Karpas-422 (cell line): ENCODE measurements around the gene HOXD8. TPM values are rescaled to one million over a fixed set of nuclear protein-coding genes. Genes with fewer than 3 reads are reported as not detected.

ENCODE experiments used
- DNase-seq: peaks from one replicate; pipeline ENCODE4 v3.0.0-alpha.2; 2015
- H2AFZ ChIP-seq: fragments of 200-600 bp; sonication (generic); 2 replicates; pipeline ENCODE4 v1.6.1; 2014; ENCODE audit warnings: antibody characterized with exemption, low read length, mixed read lengths
- H3K27ac ChIP-seq: fragments of 200-600 bp; sonication (generic); 2 replicates; pipeline ENCODE4 v1.5.1; 2014; ENCODE audit warnings: mild to moderate bottlenecking, low read length, moderate library complexity
- H3K27me3 ChIP-seq: fragments of 200-600 bp; sonication (generic); 2 replicates; pipeline ENCODE4 v1.6.1; 2014; ENCODE audit warnings: low read length, mixed read lengths
- H3K36me3 ChIP-seq: fragments of 200-600 bp; sonication (generic); 2 replicates; pipeline ENCODE4 v1.6.1; 2014; ENCODE audit warnings: low read length, mixed read lengths; ENCODE audit not compliant: insufficient read depth
- H3K4me1 ChIP-seq: fragments of 200-600 bp; sonication (generic); 2 replicates; pipeline ENCODE4 v1.6.1; 2014; ENCODE audit warnings: mild to moderate bottlenecking, low read length, mixed read lengths
- H3K4me2 ChIP-seq: fragments of 200-600 bp; sonication (generic); 2 replicates; pipeline ENCODE4 v1.6.1; 2014; ENCODE audit warnings: low read length, low read depth, mild to moderate bottlenecking; ENCODE audit not compliant: poor library complexity, severe bottlenecking
- H3K4me3 ChIP-seq: fragments of 200-600 bp; sonication (generic); 2 replicates; pipeline ENCODE4 v1.5.1; 2014; ENCODE audit warnings: mild to moderate bottlenecking, antibody characterized with exemption, low read length, mixed read lengths
- H3K79me2 ChIP-seq: fragments of 200-600 bp; sonication (generic); 2 replicates; pipeline ENCODE4 v1.6.1; 2014; ENCODE audit warnings: mild to moderate bottlenecking, low read length, mixed read lengths
- H3K9ac ChIP-seq: fragments of 200-600 bp; sonication (generic); 2 replicates; pipeline ENCODE4 v1.6.0; 2014; ENCODE audit warnings: low read length
- H3K9me2 ChIP-seq: fragments of 200-600 bp; sonication (generic), shearing (Covaris generic); replicated peaks from 2 replicates; pipeline ENCODE4 v1.6.0; 2014; ENCODE audit warnings: mild to moderate bottlenecking, low read length, moderate library complexity; ENCODE audit not compliant: insufficient read depth
- H3K9me3 ChIP-seq: fragments of 300-700, 200-600 bp; sonication (generic); 2 replicates; pipeline ENCODE4 v1.6.1; 2014; ENCODE audit warnings: low read length, mixed read lengths
- H4K20me1 ChIP-seq: fragments of 200-600 bp; sonication (generic); 2 replicates; pipeline ENCODE4 v1.6.1; 2014; ENCODE audit warnings: mild to moderate bottlenecking, antibody characterized with exemption, low read length, low read depth; ENCODE audit not compliant: insufficient read depth
- total RNA-seq: library from RNA; depleted of rRNA; stranded (reverse); fragments of >200 nt; shearing (Covaris generic); gene quantifications from 2 replicates; pipeline ENCODE4 v1.2.3, GENCODE V29; 2014; ENCODE audit warnings: low replicate concordance

The HOXD8 gene
- total RNA-seq, 1 experiment from 2014 or later, result not detected

DNA sequence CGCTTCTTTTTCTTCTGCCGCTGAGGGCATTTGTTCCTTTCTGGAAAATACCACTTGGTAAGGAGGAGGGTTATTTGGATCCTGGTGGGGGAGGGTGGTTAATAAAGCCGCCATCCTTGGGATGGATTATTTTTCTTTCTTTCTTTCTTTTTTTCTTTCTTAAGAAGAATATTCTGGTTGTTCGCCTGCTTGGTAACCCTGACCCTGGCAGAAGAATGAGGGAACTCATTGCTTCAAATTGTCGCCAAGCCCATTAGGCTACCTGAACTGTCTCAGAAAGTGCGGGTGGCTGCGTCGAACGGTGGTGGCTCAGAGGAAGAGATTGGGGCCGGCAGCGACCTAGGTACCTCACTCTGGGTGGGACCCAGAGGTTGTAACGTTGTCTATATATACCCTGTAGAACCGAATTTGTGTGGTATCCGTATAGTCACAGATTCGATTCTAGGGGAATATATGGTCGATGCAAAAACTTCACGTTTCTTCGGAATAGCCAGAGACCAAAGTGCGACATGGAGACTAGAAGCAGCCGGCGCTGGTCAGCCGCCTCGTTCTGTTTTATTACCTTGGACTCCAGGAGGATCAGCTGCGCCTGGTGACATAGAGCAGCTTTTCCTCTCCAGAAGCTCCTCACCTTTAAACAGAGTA is 20.6 kb downstream of the HOXD8 start:
- no peaks in the 10 kb centered on the region for H3K27me3 ChIP-seq
- no peak overlapping the region for H3K4me3 ChIP-seq
- no peak overlapping the region for H2AFZ ChIP-seq
- no peaks in the 10 kb centered on the region for H4K20me1 ChIP-seq
- H3K79me2 ChIP-seq, result no peaks in the 10 kb centered on the region
- no peak overlapping the region for H3K4me2 ChIP-seq
- H3K9me3 ChIP-seq, result no peaks in the 10 kb centered on the region
- H3K9ac ChIP-seq, result no peak overlapping the region
- no peaks in the 10 kb centered on the region for H3K9me2 ChIP-seq
- DNase-seq, result no peak
- no peaks in the 10 kb centered on the region for H3K4me1 ChIP-seq
- H3K36me3 ChIP-seq, result no peaks in the 10 kb centered on the region
- H3K27ac ChIP-seq, result no peak overlapping the region

DNA sequence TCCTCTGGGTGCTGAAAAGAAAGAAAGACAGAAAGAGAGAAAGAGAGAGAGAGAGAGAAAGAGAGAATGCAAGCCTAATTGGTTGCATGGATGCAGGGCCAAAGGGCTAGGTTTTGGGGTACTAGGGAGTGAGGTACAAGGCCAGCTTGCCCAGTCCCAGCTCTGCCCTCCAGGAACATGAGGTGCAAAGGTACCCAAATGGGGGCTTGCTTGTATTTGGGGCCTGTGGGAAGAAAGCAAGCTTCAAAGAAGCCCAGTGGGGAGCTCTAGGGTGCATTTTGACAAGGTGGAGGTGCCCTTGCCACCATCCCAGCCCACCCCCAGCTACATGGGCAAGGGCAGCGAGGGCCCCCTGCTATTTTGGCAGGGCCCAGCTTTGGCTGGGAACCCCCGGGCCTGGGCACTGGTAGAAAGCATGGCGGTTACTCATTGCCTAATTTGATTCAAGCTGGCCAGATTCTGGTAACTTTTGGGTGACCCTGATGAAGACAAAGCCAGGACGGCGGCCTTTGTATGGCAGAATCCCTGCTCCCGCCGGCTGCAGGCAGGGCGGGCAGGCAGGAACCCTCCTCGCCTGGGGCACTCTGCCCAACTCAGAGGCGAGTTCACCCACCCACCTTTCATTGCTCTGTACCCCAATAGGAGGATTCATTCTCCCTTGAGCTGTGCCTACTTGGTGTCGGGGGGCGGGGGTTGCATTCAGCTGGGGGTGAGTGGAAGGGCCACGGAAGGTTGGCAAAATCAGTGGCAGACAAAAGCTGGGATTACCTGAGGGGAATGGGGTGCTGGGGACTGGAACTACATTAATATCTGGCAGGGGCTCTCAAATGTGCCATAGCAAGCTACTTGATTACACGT is 21.3 kb downstream of the HOXD8 start:
- Histone ChIP-seq H3K79me2 (no peaks in the 10 kb centered on the region), H3K9ac (no peak overlapping the region), H3K4me3 (no peak overlapping the region), H3K4me2 (no peak overlapping the region), H2AFZ (no peak overlapping the region), H4K20me1 (no peaks in the 10 kb centered on the region), H3K9me3 (no peaks in the 10 kb centered on the region), H3K36me3 (no peaks in the 10 kb centered on the region), H3K27me3 (no peaks in the 10 kb centered on the region), H3K9me2 (no peaks in the 10 kb centered on the region), H3K4me1 (no peaks in the 10 kb centered on the region), H3K27ac (no peak overlapping the region)
- DNase-seq, result no peak

DNA sequence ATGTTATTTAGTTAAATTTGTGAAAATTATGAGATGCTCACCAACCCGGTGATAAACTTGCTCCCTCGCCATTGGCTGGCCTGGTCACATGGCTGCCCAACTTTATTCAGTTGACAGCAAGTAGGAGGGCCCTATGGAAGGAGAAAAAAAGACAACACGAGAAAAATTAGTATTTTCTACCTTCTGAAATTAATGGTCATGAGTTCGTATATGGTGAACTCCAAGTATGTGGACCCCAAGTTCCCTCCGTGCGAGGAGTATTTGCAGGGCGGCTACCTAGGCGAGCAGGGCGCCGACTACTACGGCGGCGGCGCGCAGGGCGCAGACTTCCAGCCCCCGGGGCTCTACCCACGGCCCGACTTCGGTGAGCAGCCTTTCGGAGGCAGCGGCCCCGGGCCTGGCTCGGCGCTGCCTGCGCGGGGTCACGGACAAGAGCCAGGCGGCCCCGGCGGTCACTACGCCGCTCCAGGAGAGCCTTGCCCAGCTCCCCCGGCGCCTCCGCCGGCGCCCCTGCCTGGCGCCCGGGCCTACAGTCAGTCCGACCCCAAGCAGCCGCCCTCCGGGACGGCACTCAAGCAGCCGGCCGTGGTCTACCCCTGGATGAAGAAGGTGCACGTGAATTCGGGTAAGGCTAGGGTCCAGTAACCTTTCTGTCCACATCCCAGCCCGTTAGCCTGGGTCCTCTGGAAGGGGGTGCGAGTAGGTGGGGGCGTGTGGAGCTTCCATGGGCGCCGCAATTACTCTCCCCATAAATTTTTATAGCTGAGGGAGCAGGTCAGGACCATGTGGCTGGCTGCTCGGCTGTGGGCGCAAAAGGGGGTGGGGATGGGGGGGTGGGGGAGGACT is 22.2 kb downstream of the HOXD8 start, which contains the start of gene HOXD4:
Gene HOXD4 (plus strand): TSS at position 109 of the 846 bp plus-strand sequence. CDS start 84 bp downstream, at position 193.
- Histone ChIP-seq H3K79me2 (no peaks in the 10 kb centered on the region), H3K27ac (no peak within 1 kb of the TSS), H3K4me3 (no peak within 1 kb of the TSS), H3K4me2 (no peak within 1 kb of the TSS), H3K9me2 (no peaks in the 10 kb centered on the region), H3K4me1 (no peaks in the 10 kb centered on the region), H3K36me3 (no peaks in the 10 kb centered on the region), H4K20me1 (no peaks in the 10 kb centered on the region), H3K9ac (no peak within 1 kb of the TSS), H3K9me3 (no peaks in the 10 kb centered on the region), H3K27me3 (no peaks in the 10 kb centered on the region), H2AFZ (no peak within 1 kb of the TSS)
- no peak for DNase-seq

DNA sequence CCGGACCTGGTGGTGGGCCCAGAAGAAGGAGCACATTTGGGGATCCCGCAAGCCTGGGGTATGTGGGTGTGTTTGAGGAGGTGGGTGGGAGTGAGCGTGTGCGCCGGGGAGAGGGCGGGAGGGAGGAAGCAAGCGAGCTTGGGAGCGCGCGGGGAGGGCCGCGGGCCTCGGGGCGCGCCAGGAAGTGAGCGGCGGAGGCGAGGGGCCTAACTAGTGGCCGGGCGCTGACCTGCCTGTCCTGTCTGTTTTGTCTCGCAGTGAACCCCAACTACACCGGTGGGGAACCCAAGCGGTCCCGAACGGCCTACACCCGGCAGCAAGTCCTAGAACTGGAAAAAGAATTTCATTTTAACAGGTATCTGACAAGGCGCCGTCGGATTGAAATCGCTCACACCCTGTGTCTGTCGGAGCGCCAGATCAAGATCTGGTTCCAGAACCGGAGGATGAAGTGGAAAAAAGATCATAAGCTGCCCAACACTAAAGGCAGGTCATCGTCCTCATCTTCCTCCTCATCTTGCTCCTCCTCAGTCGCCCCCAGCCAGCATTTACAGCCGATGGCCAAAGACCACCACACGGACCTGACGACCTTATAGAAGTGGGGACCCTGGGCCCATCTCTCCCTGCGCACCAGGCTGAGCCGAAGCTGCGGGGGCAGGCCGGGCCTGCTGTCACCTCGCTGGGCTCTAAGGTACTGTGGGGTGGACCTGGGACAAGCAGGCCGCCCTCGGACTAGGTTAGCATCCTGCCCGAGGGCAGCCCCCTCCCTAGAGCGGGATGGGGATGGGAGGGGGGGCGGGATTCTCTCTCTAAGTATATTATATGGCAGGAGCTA is 23.1 kb downstream of the HOXD8 start:
- Histone ChIP-seq H3K9me2 (no peaks in the 10 kb centered on the region), H3K27me3 (no peaks in the 10 kb centered on the region), H2AFZ (no peak overlapping the region), H3K4me2 (no peak overlapping the region), H3K4me1 (no peaks in the 10 kb centered on the region), H3K9me3 (no peaks in the 10 kb centered on the region), H3K4me3 (no peak overlapping the region), H4K20me1 (no peaks in the 10 kb centered on the region), H3K27ac (no peak overlapping the region), H3K79me2 (no peaks in the 10 kb centered on the region), H3K9ac (no peak overlapping the region), H3K36me3 (no peaks in the 10 kb centered on the region)
- no peak for DNase-seq

DNA sequence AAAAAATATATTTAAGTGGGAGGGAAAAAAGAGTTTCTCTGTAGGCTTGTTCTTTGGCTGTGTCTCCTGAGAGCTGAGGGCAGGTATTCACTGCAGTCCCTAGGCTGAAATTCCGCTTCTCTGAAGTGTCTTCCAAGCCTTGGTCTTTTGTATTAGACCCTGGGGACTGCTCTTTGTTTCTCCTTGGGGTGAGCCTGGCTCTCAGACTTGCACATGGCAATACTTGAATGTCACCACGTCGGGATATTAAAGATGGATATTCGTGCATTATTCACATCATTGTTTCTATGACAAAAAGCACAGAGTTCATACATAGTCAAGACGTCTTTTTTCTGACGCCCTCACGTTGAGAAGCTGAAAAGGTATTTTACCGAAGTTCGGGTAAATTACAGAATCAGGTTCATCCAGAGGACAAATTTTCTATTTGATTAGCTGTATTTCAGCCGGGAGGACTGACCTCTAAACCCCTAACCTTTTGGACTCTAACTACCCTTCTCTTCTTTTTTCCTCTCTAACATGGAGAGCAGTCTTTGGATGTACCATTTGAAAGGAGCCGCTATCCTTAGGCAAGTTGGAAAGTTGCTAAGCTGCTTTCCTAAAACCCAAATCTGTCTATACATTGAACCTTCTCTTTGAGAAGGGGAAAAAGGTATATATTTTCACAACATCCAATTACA is 25.2 kb downstream of the HOXD8 start:
- H3K4me1 ChIP-seq, result no peaks in the 10 kb centered on the region
- no peaks in the 10 kb centered on the region for H4K20me1 ChIP-seq
- no peaks in the 10 kb centered on the region for H3K9me2 ChIP-seq
- no peaks in the 10 kb centered on the region for H3K79me2 ChIP-seq
- no peak overlapping the region for H2AFZ ChIP-seq
- no peak overlapping the region for H3K27ac ChIP-seq
- H3K4me3 ChIP-seq, result no peak overlapping the region
- H3K4me2 ChIP-seq, result no peak overlapping the region
- DNase-seq, result no peak
- H3K9me3 ChIP-seq, result no peaks in the 10 kb centered on the region
- no peaks in the 10 kb centered on the region for H3K36me3 ChIP-seq
- no peak overlapping the region for H3K9ac ChIP-seq
- H3K27me3 ChIP-seq, result no peaks in the 10 kb centered on the region

DNA sequence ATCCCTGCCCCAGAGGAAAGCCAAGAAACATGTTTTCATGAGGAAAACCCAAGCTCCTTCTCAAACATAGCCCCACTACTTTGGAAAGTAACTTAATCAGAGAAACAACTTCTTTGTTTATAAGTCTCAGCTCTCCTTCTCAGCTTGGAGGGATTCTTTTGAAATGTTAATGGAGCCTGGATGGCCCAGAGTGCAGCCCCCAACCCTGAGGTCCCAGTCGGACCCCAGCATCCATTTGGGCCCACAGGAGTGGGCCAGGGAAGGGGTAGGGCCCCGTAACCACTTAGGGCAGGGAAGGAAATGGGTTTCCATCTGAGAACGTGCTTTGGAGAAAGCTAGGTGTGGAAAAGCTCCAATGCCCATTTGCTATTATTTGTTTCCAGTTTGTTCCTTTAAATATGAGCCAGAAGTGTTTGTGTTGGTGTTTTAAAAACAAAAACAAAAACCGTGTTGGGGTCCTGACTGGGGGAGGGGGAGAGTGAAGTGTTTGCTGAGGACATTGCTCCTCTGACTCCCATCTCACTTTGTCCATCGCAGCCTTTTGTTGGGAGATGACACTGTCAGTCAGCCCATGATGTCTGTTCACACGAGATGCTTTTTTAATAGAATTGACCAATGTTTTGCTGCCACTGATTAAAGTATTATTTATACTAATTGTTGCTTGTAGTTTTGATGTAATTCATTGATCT is 26.0 kb downstream of the HOXD8 start:
- H4K20me1 ChIP-seq, result no peaks in the 10 kb centered on the region
- no peaks in the 10 kb centered on the region for H3K4me1 ChIP-seq
- no peak overlapping the region for H3K9ac ChIP-seq
- H3K27me3 ChIP-seq, result no peaks in the 10 kb centered on the region
- no peaks in the 10 kb centered on the region for H3K9me3 ChIP-seq
- H3K27ac ChIP-seq, result no peak overlapping the region
- no peak for DNase-seq
- H3K36me3 ChIP-seq, result no peaks in the 10 kb centered on the region
- no peak overlapping the region for H3K4me3 ChIP-seq
- H3K9me2 ChIP-seq, result no peaks in the 10 kb centered on the region
- H2AFZ ChIP-seq, result no peak overlapping the region
- no peaks in the 10 kb centered on the region for H3K79me2 ChIP-seq
- H3K4me2 ChIP-seq, result no peak overlapping the region

DNA sequence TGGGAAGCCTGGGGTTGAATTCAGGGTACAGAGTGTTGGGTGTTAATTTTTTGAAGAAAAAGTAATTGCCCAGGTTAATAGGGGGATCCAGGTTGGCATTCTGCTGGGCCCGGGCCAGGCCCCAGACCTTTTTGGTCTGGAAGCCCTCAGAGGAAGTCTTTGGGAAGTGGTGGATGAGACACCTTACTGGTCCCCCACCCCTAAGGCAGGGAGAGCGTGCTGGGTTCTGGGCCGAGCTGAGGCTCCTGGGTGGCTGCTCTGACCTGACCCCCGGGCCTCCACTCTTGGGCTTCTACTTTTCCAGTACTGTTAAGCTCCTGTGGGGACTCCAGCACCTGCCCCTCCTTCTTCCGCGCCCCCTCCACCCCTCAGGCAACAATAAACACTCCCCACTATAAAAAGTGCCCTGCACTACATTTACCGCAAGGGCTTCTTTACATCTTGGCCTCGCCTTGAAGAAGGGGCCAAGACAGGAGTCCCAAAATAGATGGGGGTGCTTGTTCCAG is 26.8 kb downstream of the HOXD8 start:
- H4K20me1 ChIP-seq, result no peaks in the 10 kb centered on the region
- no peak overlapping the region for H3K27ac ChIP-seq
- no peaks in the 10 kb centered on the region for H3K27me3 ChIP-seq
- H3K9me3 ChIP-seq, result no peaks in the 10 kb centered on the region
- H3K9ac ChIP-seq, result no peak overlapping the region
- no peak overlapping the region for H2AFZ ChIP-seq
- no peak overlapping the region for H3K4me3 ChIP-seq
- DNase-seq, result no peak
- H3K4me1 ChIP-seq, result no peaks in the 10 kb centered on the region
- H3K79me2 ChIP-seq, result no peaks in the 10 kb centered on the region
- H3K9me2 ChIP-seq, result no peaks in the 10 kb centered on the region
- no peak overlapping the region for H3K4me2 ChIP-seq
- no peaks in the 10 kb centered on the region for H3K36me3 ChIP-seq
